WI38 (cell line): Measurements from ENCODE around the gene PSPH.

Experiments
- H3K4me3 ChIP-seq: 2 replicates; pipeline ENCODE4 v1.5.1; 2011; ENCODE audit warnings: low read depth, mild to moderate bottlenecking, control low read depth, low read length
- CTCF ChIP-seq: IDR thresholded peaks from 2 replicates; pipeline ENCODE4 v1.5.1; 2012; ENCODE audit warnings: low read depth, mild to moderate bottlenecking, control low read depth, low read length

The PSPH gene

GRCh38 chr7:55965100-55965470 lies 86.2 kb downstream of the PSPH start:
- no peak for TF ChIP-seq CTCF
- peak overlapping the region; percentile 74 for H3K4me3 ChIP-seq

DNA sequence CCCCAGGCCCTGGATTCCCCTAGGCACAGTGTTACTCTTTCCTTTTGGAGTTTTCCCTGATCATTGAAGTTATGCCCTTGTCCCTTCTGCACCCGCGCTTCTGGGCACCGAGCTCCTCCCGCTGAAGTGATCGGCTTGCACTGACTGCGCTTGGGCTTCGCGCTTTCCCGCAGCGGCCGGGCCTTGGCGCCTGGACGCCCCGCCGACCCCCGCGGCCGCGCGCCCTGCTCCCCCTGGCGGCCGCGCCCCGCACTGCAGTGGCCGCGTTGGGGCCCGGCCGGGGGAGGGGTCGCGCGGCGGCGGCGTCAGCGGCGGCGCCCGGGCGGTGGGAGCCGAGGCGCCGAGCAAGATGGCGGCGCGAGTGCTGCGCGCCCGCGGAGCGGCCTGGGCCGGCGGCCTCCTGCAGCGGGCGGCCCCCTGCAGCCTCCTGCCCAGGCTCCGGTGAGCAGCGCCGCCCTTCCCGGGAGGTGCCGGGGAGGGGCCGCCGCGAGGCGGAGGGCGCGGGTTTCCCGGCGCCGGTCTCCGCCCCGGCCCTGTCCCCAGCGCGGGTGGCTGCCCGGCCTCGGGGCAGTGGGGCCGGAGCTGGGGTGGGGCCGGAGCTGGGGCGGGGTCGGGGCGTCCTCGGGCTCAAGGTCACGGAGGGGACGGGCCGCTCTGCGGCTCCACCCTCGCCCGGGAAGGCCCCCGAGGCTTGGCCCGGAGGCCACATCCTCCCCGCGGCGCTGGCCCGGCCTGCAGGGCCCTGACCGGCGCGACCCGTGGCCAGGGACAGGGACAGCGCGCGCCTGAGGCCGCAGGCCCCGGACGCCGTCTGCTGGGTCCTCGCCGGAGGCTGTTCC lies 86.8 kb downstream of the PSPH start, which contains the start of gene NIPSNAP2:
NIPSNAP2 (plus strand) TSS at position 325 of the 839 bp plus-strand sequence; CDS start at position 350, 25 bp downstream.
- peak within 1 kb of the TSS; percentile 74 for H3K4me3 ChIP-seq
- TF ChIP-seq CTCF = no peak

- no peak for TF ChIP-seq CTCF
- H3K4me3 ChIP-seq = peak overlapping the region; percentile 47
Observed at GRCh38 chr7:55963584-55964168, 87.6 kb downstream of the PSPH start.

DNA sequence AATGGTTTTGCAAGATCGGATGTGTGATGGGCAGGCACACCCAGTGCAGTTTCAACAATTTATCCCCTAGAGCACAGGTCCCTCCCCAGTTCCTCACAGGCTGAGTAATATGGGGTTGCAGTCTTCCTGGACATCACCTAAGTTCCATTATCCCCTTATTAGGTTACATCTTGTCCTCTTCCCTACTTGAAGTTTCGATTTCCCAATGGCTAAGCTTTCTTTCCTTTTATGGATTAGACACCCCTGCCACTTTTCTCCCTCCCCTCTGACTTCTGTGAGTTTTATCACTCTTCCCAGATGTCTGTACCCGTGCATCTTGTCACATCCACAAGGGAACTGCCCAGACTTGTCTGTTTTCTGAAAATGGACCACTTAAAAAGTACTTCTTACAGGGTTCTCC lies 89.2 kb downstream of the PSPH start:
- no peak for TF ChIP-seq CTCF
- no peak overlapping the region for H3K4me3 ChIP-seq
